HepG2 (cell line): ENCODE measurements around the gene CENPB. TPM values are rescaled to one million over a fixed set of nuclear protein-coding genes. Genes with fewer than 3 reads are reported as not detected.
A peak's percentile ranks its signal among the peaks of the same experiment; 100 is the strongest.

Experiments used
- ATAC-seq: fragments of 200-7000 bp; cut with Tn5 transposase; 3 replicates; pipeline ENCODE4 v1.9.1; 2020; ENCODE audit warnings: mild to moderate bottlenecking, moderate library complexity
- BruUV-seq: library from RNA; stranded (reverse); fragments of 400-500 nt; replicated peaks from 2 replicates; lab custom pipeline; 2021; lab: Mats Ljungman, UMichigan
- CTCF ChIA-PET: fragments of 300-600 bp; formaldehyde crosslinking; extraction: SDS; loops from one replicate; lab custom pipeline; 2021; ENCODE audit warnings: low total read pairs, inconsistent platforms, low intra/inter-chr PET ratio; lab: Yijun Ruan, JAX
- POLR2A ChIA-PET: fragments of 350-600 bp; sonication (Branson Sonifier 250); formaldehyde crosslinking; loops from one replicate; lab custom pipeline; 2020; ENCODE audit warnings: antibody characterized with exemption, inconsistent platforms; lab: Yijun Ruan, JAX
- DNase-seq: peaks from one replicate; pipeline ENCODE4 v3.0.0-alpha.2; 2015; ENCODE audit warnings: low spot score
- FAIRE-seq: peaks from 3 replicates; lab custom pipeline; 2011; peaks lifted over from hg19 to GRCh38; lab: Jason Lieb, UNC
- H2AFZ ChIP-seq: one replicate; pipeline ENCODE4 v1.6.1; 2011; ENCODE audit warnings: low read length, inconsistent platforms
- H3K27ac ChIP-seq: fragments of 300-600 bp; 3 replicates; pipeline ENCODE4 v1.8.0; 2011; ENCODE audit warnings: mixed run types, mild to moderate bottlenecking, mixed read lengths, low read length, inconsistent platforms; ENCODE audit not compliant: insufficient read depth; ENCODE audit errors: extremely low read length
- H3K27me3 ChIP-seq, 2 experiments: fragments of 200-600 bp in 1 of 2; 2 replicates in 1 of 2; 3 replicates in 1 of 2; pipeline versions ENCODE4 v1.6.0 to v1.8.0; 2011; ENCODE audit warnings: low read length in 2 of 2, mild to moderate bottlenecking in 2 of 2, moderate library complexity in 2 of 2, inconsistent platforms in 1 of 2; ENCODE audit not compliant: insufficient read depth in 2 of 2, control insufficient read depth in 1 of 2
- H3K36me3 ChIP-seq, 2 experiments: fragments of 200-600 bp in 1 of 2; replicated peaks in 1 of 2; 2 replicates in 1 of 2; 3 replicates in 1 of 2; pipeline versions ENCODE4 v1.5.1 to v1.8.0; 2011; ENCODE audit warnings: low read length in 2 of 2, inconsistent platforms in 1 of 2; ENCODE audit not compliant: insufficient read depth in 2 of 2, control insufficient read depth in 1 of 2
- H3K4me1 ChIP-seq: 2 replicates; pipeline ENCODE4 v1.5.1; 2012; ENCODE audit warnings: low read length, inconsistent platforms; ENCODE audit not compliant: insufficient read depth
- H3K4me2 ChIP-seq: 2 replicates; pipeline ENCODE4 v1.6.0; 2011; ENCODE audit warnings: low read depth, low read length, inconsistent platforms
- H3K4me3 ChIP-seq, 3 experiments: fragments of 200-600 bp in 1 of 3; sonication (generic), shearing (Covaris generic) in 1 of 3; replicated peaks in 1 of 3; 2 replicates each; pipeline ENCODE4 v1.5.1; 2011 to 2016; ENCODE audit warnings: low read length in 3 of 3, inconsistent platforms in 2 of 3, low read depth in 2 of 3, mild to moderate bottlenecking in 2 of 3, control low read depth in 1 of 3, mixed read lengths in 1 of 3; ENCODE audit not compliant: insufficient read depth in 1 of 3
- H3K79me2 ChIP-seq: one replicate; pipeline ENCODE4 v1.6.1; 2011; ENCODE audit warnings: low read length, inconsistent platforms; ENCODE audit not compliant: insufficient read depth
- H3K9ac ChIP-seq: 2 replicates; pipeline ENCODE4 v1.6.0; 2011; ENCODE audit warnings: mild to moderate bottlenecking, low read depth, low read length, inconsistent platforms; ENCODE audit not compliant: insufficient read depth
- H3K9me3 ChIP-seq: 2 replicates; pipeline ENCODE4 v1.5.1; 2012; ENCODE audit warnings: mild to moderate bottlenecking, low read length
- H4K20me1 ChIP-seq: 2 replicates; pipeline ENCODE4 v1.6.0; 2011; ENCODE audit warnings: inconsistent platforms, mild to moderate bottlenecking, low read length, moderate library complexity; ENCODE audit not compliant: insufficient read depth
- BRCA1 ChIP-seq: sonication (generic); formaldehyde crosslinking; IDR thresholded peaks from 2 replicates; pipeline ENCODE4 v1.4.0; 2020; ENCODE audit warnings: missing genetic modification reagents
- CCDC6 ChIP-seq: sonication (generic); formaldehyde crosslinking; IDR thresholded peaks from 2 replicates; pipeline ENCODE4 v1.8.1; 2022; ENCODE audit warnings: mild to moderate bottlenecking, missing genetic modification reagents, moderate library complexity
- HOXD1 ChIP-seq: sonication (generic); formaldehyde crosslinking; IDR thresholded peaks from 2 replicates; pipeline ENCODE4 v1.5.0; 2020; ENCODE audit warnings: missing genetic modification reagents
- KAT7 ChIP-seq: IDR thresholded peaks from 2 replicates; pipeline ENCODE4 v1.6.1; 2018; ENCODE audit warnings: borderline replicate concordance, missing compliant biosample characterization
- POLR2A ChIP-seq, 2 experiments: IDR thresholded peaks; 2 replicates each; pipeline ENCODE4 v1.6.1; 2011; ENCODE audit warnings: low read depth in 2 of 2, low read length in 2 of 2, mild to moderate bottlenecking in 1 of 2, moderate library complexity in 1 of 2; ENCODE audit not compliant: insufficient read depth in 1 of 2
- SMC3 ChIP-seq: IDR thresholded peaks from 2 replicates; pipeline ENCODE4 v1.6.1; 2011; ENCODE audit warnings: low read length, improper control_type of control experiment
- STAG1 ChIP-seq: sonication (generic); formaldehyde crosslinking; IDR thresholded peaks from 2 replicates; pipeline ENCODE4 v1.4.0; 2020; ENCODE audit warnings: missing genetic modification reagents
- U2AF2 ChIP-seq: fragments of 200-400 bp; formaldehyde crosslinking; IDR thresholded peaks from 2 replicates; pipeline ENCODE4 v1.6.1; 2017; ENCODE audit warnings: low read depth, mild to moderate bottlenecking, low read length
- ZBTB21 ChIP-seq: sonication (generic); formaldehyde crosslinking; IDR thresholded peaks from 2 replicates; pipeline ENCODE4 v1.4.0; 2020; ENCODE audit warnings: missing genetic modification reagents
- ZFP1 ChIP-seq: IDR thresholded peaks from 2 replicates; pipeline ENCODE4 v1.6.1; 2016
- ZNF772 ChIP-seq: sonication (generic); formaldehyde crosslinking; IDR thresholded peaks from 2 replicates; pipeline ENCODE4 v1.5.0; 2020; ENCODE audit warnings: mild to moderate bottlenecking, missing genetic modification reagents
- ZNF782 ChIP-seq: sonication (generic); formaldehyde crosslinking; IDR thresholded peaks from 2 replicates; pipeline ENCODE4 v1.4.0; 2020; ENCODE audit warnings: missing genetic modification reagents, mild to moderate bottlenecking, borderline replicate concordance
- ZNF883 ChIP-seq: sonication (generic); formaldehyde crosslinking; IDR thresholded peaks from 2 replicates; pipeline ENCODE4 v1.5.1; 2020; ENCODE audit warnings: mild to moderate bottlenecking, missing genetic modification reagents; ENCODE audit errors: not compliant biosample characterization
- WGBS: methylation state at CpG from one replicate; pipeline ENCODE4 v1.1.6; 2017; ENCODE audit warnings: low lambda C conversion rate; 5-methylcytosine and 5-hydroxymethylcytosine counted together
- in situ Hi-C: cut with HindIII; loops from 2 replicates; pipeline ENCODE4 v1.10.0; 2017; ENCODE audit warnings: low pct_unique_long_range_greater_than_20kb; ENCODE audit not compliant: extremely low pct_ligation_motif_present
- intact Hi-C: fragments of 100-400 bp; cut with micrococcal nuclease; formaldehyde crosslinking; loops from one replicate; pipeline ENCODE4 v1.10.0; 2022; ENCODE audit not compliant: unreplicated experiment
- polyA plus RNA-seq, 8 experiments: library from polyadenylated mRNA; depleted of rRNA in 3 of 8; stranded (reverse) in 7 of 8; unstranded in 1 of 8; fragments of >200 nt; fragmentation: Illumina TruSeq in 4 of 8; extraction: Trizol in 4 of 8; gene quantifications; 2 replicates each; pipeline versions ENCODE4 v1.2.1 to v1.2.3, GENCODE V29; 2011 to 2016; ENCODE audit warnings: low read depth in 4 of 8, missing spikeins in 1 of 8, mixed read lengths in 1 of 8; ENCODE audit not compliant: insufficient read depth in 1 of 8
- total RNA-seq, 5 experiments: library from RNA; depleted of rRNA; stranded (reverse); fragments of >200 nt; fragmentation: Illumina TruSeq; extraction: Trizol; gene quantifications; 2 replicates each; pipeline ENCODE4 v1.2.3, GENCODE V29; 2016; ENCODE audit warnings: low read depth in 1 of 5
- TF ChIP-seq, protein P1 (sequence below): sonication (generic); formaldehyde crosslinking; IDR thresholded peaks from 2 replicates; pipeline ENCODE4 v1.4.0; 2020; ENCODE audit warnings: missing genetic modification reagents
- TF ChIP-seq, protein P2 (sequence below): sonication (generic); formaldehyde crosslinking; IDR thresholded peaks from 2 replicates; pipeline ENCODE4 v1.4.0; 2020; ENCODE audit warnings: missing genetic modification reagents
- TF ChIP-seq, protein P3 (sequence below): sonication (generic); formaldehyde crosslinking; IDR thresholded peaks from 2 replicates; pipeline ENCODE4 v1.4.0; 2020; ENCODE audit warnings: mild to moderate bottlenecking, missing genetic modification reagents
- TF ChIP-seq, protein P4 (sequence below): sonication (generic); formaldehyde crosslinking; IDR thresholded peaks from 2 replicates; pipeline ENCODE4 v1.5.0; 2020; ENCODE audit warnings: mild to moderate bottlenecking, missing genetic modification reagents, moderate library complexity

The CENPB gene
- total and polyA plus RNA-seq, 2 of the 13 experiments (the other 11 are each of a cell fraction or from before 2014, with no cell fraction given): 10.4 to 54.5 TPM

DNA sequence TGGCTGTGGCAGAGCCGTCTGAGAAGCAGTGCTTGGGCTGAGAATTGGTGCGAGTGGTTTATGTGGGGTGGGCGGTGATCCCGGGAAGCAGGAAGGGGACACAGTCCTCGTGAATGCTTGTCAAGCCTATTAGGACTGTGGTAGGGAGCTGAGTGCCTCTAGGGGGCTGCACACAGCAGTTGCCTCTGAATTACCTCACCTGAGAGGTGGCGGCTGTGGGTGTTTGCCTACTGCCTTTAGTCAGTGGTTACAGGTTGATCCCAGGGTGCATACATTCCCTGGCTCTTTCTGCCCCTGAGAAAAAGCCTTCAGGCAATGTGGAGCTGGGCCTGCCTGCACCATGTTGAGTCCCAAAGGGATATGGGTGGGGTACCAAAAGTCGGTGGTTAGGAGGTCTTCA, 39.0 kb upstream of the CENPB start:
- no peaks in the 10 kb centered on the region for H4K20me1 ChIP-seq
- DNase-seq (peak; percentile 52), ATAC-seq (peak; percentile 64)
- 86% methylated on average over 7 of the region's 7 CpGs for WGBS
- intact Hi-C loops: no loop called here
- no peaks in the 10 kb centered on the region for H3K9me3 ChIP-seq
- TF ChIP-seq STAG1 (peak; percentile 34), ZBTB21 (no peak), HOXD1 (CRISPR knock-in tag) (no peak), BRCA1 (no peak), ZFP1 (no peak), U2AF2 (no peak), ZNF772 (CRISPR knock-in tag) (no peak), POLR2A (IDR thresholded peaks at IDR 0.05; ENCODE audit: insufficient read depth in 1 of 2, low read depth in 2 of 2, low read length in 2 of 2) (peak in 1 of 2 experiments; percentile 26; a peak in 1 of 4 replicates), ZNF782 (no peak), ZNF883 (peak; percentile 14), KAT7 (CRISPR knock-in tag) (no peak), CCDC6 (CRISPR knock-in tag) (no peak), SMC3 (0 out of 2 replicates have a peak, but pooled peaks have one; percentile 19)
- TF ChIP-seq, protein P1, sequence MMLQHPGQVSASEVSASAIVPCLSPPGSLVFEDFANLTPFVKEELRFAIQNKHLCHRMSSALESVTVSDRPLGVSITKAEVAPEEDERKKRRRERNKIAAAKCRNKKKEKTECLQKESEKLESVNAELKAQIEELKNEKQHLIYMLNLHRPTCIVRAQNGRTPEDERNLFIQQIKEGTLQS (CRISPR knock-in tag): no peak
- TF ChIP-seq, protein P2, sequence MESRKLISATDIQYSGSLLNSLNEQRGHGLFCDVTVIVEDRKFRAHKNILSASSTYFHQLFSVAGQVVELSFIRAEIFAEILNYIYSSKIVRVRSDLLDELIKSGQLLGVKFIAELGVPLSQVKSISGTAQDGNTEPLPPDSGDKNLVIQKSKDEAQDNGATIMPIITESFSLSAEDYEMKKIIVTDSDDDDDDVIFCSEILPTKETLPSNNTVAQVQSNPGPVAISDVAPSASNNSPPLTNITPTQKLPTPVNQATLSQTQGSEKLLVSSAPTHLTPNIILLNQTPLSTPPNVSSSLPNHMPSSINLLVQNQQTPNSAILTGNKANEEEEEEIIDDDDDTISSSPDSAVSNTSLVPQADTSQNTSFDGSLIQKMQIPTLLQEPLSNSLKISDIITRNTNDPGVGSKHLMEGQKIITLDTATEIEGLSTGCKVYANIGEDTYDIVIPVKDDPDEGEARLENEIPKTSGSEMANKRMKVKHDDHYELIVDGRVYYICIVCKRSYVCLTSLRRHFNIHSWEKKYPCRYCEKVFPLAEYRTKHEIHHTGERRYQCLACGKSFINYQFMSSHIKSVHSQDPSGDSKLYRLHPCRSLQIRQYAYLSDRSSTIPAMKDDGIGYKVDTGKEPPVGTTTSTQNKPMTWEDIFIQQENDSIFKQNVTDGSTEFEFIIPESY (CRISPR knock-in tag): peak; percentile 64
- TF ChIP-seq, protein P3, sequence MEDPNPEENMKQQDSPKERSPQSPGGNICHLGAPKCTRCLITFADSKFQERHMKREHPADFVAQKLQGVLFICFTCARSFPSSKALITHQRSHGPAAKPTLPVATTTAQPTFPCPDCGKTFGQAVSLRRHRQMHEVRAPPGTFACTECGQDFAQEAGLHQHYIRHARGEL (CRISPR knock-in tag): no peak
- TF ChIP-seq, protein P4, sequence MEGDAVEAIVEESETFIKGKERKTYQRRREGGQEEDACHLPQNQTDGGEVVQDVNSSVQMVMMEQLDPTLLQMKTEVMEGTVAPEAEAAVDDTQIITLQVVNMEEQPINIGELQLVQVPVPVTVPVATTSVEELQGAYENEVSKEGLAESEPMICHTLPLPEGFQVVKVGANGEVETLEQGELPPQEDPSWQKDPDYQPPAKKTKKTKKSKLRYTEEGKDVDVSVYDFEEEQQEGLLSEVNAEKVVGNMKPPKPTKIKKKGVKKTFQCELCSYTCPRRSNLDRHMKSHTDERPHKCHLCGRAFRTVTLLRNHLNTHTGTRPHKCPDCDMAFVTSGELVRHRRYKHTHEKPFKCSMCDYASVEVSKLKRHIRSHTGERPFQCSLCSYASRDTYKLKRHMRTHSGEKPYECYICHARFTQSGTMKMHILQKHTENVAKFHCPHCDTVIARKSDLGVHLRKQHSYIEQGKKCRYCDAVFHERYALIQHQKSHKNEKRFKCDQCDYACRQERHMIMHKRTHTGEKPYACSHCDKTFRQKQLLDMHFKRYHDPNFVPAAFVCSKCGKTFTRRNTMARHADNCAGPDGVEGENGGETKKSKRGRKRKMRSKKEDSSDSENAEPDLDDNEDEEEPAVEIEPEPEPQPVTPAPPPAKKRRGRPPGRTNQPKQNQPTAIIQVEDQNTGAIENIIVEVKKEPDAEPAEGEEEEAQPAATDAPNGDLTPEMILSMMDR (CRISPR knock-in tag): 0 out of 2 replicates have a peak, but pooled peaks have one; percentile 28
- TF ChIP-seq, all 625 proteins: peak for 6
- Histone ChIP-seq H3K27me3 (no peaks in the 10 kb centered on the region; a peak in 1 of 5 replicates), H3K79me2 (peaks cover 12% of the 10 kb centered on the region), H3K9ac (no peak overlapping the region), H3K4me3 (no peak overlapping the region), H3K4me1 (peaks cover 10% of the 10 kb centered on the region), H3K27ac (no peak overlapping the region), H3K4me2 (no peak overlapping the region), H2AFZ (no peak overlapping the region), H3K36me3 (peaks cover 9 to 23% of the 10 kb centered on the region in 2 experiments)
- CTCF ChIA-PET: no interaction called here
- in situ Hi-C loops: no loop called here
- POLR2A ChIA-PET: interaction anchor here (1.6 kb wide), 2 partner anchors 18 to 30 kb away, joined by 4 to 5 read pairs; no protein-coding TSS in a partner anchor
- BruUV-seq: no TSS peak
- FAIRE-seq: no peak
